HepG2 (cell line): ENCODE data around the gene LGALS1. TPM values are rescaled to one million over a fixed set of nuclear protein-coding genes. Genes with fewer than 3 reads are reported as not detected.

Source experiments
- KLF13 ChIP-seq: sonication (generic); formaldehyde crosslinking; IDR thresholded peaks from 2 replicates; pipeline ENCODE4 v1.4.0; 2020; ENCODE audit warnings: mild to moderate bottlenecking, missing genetic modification reagents
- SNRNP70 ChIP-seq: fragments of 200-400 bp; formaldehyde crosslinking; IDR thresholded peaks from 2 replicates; pipeline ENCODE4 v1.6.1; 2017; ENCODE audit warnings: mild to moderate bottlenecking, low read depth, low read length, moderate library complexity
- STAG1 ChIP-seq: sonication (generic); formaldehyde crosslinking; IDR thresholded peaks from 2 replicates; pipeline ENCODE4 v1.4.0; 2020; ENCODE audit warnings: missing genetic modification reagents
- ZNF343 ChIP-seq: sonication (generic); formaldehyde crosslinking; IDR thresholded peaks from 2 replicates; pipeline ENCODE4 v1.4.0; 2020; ENCODE audit warnings: mild to moderate bottlenecking, missing genetic modification reagents
- ZNF446 ChIP-seq: sonication (generic); formaldehyde crosslinking; IDR thresholded peaks from 2 replicates; pipeline ENCODE4 v1.5.0; 2020; ENCODE audit warnings: mild to moderate bottlenecking, missing genetic modification reagents
- ZNF549 ChIP-seq: sonication (generic); formaldehyde crosslinking; IDR thresholded peaks from 2 replicates; pipeline ENCODE4 v1.5.0; 2020; ENCODE audit warnings: missing genetic modification reagents
- ZNF709 ChIP-seq: sonication (generic); formaldehyde crosslinking; IDR thresholded peaks from 2 replicates; pipeline ENCODE4 v1.5.0; 2020; ENCODE audit warnings: mild to moderate bottlenecking, missing genetic modification reagents
- ZNF737 ChIP-seq: sonication (generic); formaldehyde crosslinking; IDR thresholded peaks from 2 replicates; pipeline ENCODE4 v1.5.0; 2020; ENCODE audit warnings: missing genetic modification reagents, mild to moderate bottlenecking, borderline replicate concordance
- polyA plus RNA-seq, 8 experiments: library from polyadenylated mRNA; depleted of rRNA in 3 of 8; stranded (reverse) in 7 of 8; unstranded in 1 of 8; fragments of >200 nt; fragmentation: Illumina TruSeq in 4 of 8; extraction: Trizol in 4 of 8; gene quantifications; 2 replicates each; pipeline versions ENCODE4 v1.2.1 to v1.2.3, GENCODE V29; 2011 to 2016; ENCODE audit warnings: low read depth in 4 of 8, missing spikeins in 1 of 8, mixed read lengths in 1 of 8; ENCODE audit not compliant: insufficient read depth in 1 of 8
- total RNA-seq, 5 experiments: library from RNA; depleted of rRNA; stranded (reverse); fragments of >200 nt; fragmentation: Illumina TruSeq; extraction: Trizol; gene quantifications; 2 replicates each; pipeline ENCODE4 v1.2.3, GENCODE V29; 2016; ENCODE audit warnings: low read depth in 1 of 5
- TF ChIP-seq, protein P1 (sequence below): sonication (generic); formaldehyde crosslinking; IDR thresholded peaks from 2 replicates; pipeline ENCODE4 v1.4.0; 2020; ENCODE audit warnings: missing genetic modification reagents
- TF ChIP-seq, protein P2 (sequence below): IDR thresholded peaks from 2 replicates; pipeline ENCODE4 v1.6.1; 2012; ENCODE audit warnings: low read length, improper control_type of control experiment
- TF ChIP-seq, protein P3 (sequence below): sonication (generic); formaldehyde crosslinking; IDR thresholded peaks from 2 replicates; pipeline ENCODE4 v1.4.0; 2020; ENCODE audit warnings: missing genetic modification reagents
- TF ChIP-seq, protein P4 (sequence below): sonication (generic); formaldehyde crosslinking; IDR thresholded peaks from 2 replicates; pipeline ENCODE4 v1.4.0; 2020; ENCODE audit warnings: mild to moderate bottlenecking, missing genetic modification reagents, borderline replicate concordance
- TF ChIP-seq, protein P5 (sequence below): sonication (generic); formaldehyde crosslinking; IDR thresholded peaks from 2 replicates; pipeline ENCODE4 v1.5.1; 2020; ENCODE audit warnings: mild to moderate bottlenecking, missing genetic modification reagents, borderline replicate concordance
- TF ChIP-seq, protein P6 (sequence below): sonication (generic); formaldehyde crosslinking; IDR thresholded peaks from 2 replicates; pipeline ENCODE4 v1.4.0; 2020; ENCODE audit warnings: missing genetic modification reagents, borderline replicate concordance
- TF ChIP-seq, protein P7 (sequence below): IDR thresholded peaks from 2 replicates; pipeline ENCODE4 v1.6.1; 2016; ENCODE audit warnings: low read depth

The LGALS1 gene
- total and polyA plus RNA-seq, 2 of the 13 experiments (the other 11 are each of a cell fraction or from before 2014, with no cell fraction given): 103 to 858 TPM

DNA sequence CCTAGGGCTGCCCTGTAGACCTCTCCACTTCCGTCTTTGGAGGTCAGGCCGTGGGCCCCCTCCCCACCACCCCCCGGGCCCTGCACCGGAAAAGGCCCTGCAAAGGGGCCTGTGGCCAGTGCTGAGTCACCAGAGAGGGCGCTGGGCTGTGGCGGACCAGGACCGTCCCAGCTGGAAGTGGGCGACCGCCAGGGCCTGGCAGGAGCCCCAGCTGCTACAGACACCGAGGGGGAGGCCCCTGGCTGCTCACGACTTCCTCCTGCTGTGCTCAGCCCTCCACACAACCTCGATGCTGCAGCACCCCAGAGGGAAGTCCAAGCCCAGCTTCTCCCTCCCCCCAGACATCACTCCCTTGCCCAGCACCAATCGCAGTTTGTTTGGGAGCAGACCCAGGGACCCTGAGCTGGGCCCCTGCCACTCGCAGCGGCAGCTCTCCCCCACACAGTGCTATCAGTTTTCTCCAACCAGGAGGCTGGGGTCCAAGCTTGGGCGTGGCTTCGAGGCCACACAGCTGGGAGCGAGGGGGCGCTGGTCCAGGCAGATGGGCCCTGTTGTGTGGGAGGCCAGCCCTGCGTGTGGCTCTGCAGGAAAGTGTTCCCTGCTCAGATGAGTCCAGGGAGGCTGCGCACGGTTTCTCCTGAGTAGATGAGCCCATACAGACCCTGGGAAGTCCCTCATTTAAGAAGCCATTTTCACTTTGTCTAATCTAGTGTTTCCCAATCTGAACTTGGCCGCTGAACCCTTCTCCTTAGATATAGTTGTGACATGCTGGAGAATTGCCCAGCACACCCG lies 41.6 kb upstream of the LGALS1 start (continued):
- TF ChIP-seq, protein P1, sequence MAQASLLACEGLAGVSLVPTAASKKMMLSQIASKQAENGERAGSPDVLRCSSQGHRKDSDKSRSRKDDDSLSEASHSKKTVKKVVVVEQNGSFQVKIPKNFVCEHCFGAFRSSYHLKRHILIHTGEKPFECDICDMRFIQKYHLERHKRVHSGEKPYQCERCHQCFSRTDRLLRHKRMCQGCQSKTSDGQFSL: no peak; the same call in 1 of the 2 replicates
- TF ChIP-seq, protein P2, sequence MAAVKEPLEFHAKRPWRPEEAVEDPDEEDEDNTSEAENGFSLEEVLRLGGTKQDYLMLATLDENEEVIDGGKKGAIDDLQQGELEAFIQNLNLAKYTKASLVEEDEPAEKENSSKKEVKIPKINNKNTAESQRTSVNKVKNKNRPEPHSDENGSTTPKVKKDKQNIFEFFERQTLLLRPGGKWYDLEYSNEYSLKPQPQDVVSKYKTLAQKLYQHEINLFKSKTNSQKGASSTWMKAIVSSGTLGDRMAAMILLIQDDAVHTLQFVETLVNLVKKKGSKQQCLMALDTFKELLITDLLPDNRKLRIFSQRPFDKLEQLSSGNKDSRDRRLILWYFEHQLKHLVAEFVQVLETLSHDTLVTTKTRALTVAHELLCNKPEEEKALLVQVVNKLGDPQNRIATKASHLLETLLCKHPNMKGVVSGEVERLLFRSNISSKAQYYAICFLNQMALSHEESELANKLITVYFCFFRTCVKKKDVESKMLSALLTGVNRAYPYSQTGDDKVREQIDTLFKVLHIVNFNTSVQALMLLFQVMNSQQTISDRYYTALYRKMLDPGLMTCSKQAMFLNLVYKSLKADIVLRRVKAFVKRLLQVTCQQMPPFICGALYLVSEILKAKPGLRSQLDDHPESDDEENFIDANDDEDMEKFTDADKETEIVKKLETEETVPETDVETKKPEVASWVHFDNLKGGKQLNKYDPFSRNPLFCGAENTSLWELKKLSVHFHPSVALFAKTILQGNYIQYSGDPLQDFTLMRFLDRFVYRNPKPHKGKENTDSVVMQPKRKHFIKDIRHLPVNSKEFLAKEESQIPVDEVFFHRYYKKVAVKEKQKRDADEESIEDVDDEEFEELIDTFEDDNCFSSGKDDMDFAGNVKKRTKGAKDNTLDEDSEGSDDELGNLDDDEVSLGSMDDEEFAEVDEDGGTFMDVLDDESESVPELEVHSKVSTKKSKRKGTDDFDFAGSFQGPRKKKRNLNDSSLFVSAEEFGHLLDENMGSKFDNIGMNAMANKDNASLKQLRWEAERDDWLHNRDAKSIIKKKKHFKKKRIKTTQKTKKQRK: no peak
- TF ChIP-seq, protein P3, sequence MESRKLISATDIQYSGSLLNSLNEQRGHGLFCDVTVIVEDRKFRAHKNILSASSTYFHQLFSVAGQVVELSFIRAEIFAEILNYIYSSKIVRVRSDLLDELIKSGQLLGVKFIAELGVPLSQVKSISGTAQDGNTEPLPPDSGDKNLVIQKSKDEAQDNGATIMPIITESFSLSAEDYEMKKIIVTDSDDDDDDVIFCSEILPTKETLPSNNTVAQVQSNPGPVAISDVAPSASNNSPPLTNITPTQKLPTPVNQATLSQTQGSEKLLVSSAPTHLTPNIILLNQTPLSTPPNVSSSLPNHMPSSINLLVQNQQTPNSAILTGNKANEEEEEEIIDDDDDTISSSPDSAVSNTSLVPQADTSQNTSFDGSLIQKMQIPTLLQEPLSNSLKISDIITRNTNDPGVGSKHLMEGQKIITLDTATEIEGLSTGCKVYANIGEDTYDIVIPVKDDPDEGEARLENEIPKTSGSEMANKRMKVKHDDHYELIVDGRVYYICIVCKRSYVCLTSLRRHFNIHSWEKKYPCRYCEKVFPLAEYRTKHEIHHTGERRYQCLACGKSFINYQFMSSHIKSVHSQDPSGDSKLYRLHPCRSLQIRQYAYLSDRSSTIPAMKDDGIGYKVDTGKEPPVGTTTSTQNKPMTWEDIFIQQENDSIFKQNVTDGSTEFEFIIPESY (CRISPR knock-in tag): no peak
- TF ChIP-seq SNRNP70 (no peak), ZNF737 (CRISPR knock-in tag) (no peak), STAG1 (CRISPR knock-in tag) (no peak; the same call in 1 of the 2 replicates), KLF13 (CRISPR knock-in tag) (no peak), ZNF549 (CRISPR knock-in tag) (no peak), ZNF709 (no peak), ZNF343 (CRISPR knock-in tag) (no peak), ZNF446 (CRISPR knock-in tag) (no peak)
- TF ChIP-seq, protein P4, sequence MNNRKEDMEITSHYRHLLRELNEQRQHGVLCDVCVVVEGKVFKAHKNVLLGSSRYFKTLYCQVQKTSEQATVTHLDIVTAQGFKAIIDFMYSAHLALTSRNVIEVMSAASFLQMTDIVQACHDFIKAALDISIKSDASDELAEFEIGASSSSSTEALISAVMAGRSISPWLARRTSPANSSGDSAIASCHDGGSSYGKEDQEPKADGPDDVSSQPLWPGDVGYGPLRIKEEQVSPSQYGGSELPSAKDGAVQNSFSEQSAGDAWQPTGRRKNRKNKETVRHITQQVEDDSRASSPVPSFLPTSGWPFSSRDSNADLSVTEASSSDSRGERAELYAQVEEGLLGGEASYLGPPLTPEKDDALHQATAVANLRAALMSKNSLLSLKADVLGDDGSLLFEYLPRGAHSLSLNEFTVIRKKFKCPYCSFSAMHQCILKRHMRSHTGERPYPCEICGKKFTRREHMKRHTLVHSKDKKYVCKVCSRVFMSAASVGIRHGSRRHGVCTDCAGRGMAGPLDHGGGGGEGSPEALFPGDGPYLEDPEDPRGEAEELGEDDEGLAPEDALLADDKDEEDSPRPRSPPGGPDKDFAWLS (CRISPR knock-in tag): no peak
- TF ChIP-seq, protein P5, sequence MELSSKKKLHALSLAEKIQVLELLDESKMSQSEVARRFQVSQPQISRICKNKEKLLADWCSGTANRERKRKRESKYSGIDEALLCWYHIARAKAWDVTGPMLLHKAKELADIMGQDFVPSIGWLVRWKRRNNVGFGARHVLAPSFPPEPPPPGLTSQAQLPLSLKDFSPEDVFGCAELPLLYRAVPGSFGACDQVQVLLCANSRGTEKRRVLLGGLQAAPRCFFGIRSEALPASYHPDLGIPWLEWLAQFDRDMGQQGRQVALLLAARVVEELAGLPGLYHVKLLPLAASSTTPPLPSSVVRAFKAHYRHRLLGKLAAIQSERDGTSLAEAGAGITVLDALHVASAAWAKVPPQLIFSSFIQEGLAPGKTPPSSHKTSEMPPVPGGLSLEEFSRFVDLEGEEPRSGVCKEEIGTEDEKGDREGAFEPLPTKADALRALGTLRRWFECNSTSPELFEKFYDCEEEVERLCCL: no peak
- TF ChIP-seq, protein P6, sequence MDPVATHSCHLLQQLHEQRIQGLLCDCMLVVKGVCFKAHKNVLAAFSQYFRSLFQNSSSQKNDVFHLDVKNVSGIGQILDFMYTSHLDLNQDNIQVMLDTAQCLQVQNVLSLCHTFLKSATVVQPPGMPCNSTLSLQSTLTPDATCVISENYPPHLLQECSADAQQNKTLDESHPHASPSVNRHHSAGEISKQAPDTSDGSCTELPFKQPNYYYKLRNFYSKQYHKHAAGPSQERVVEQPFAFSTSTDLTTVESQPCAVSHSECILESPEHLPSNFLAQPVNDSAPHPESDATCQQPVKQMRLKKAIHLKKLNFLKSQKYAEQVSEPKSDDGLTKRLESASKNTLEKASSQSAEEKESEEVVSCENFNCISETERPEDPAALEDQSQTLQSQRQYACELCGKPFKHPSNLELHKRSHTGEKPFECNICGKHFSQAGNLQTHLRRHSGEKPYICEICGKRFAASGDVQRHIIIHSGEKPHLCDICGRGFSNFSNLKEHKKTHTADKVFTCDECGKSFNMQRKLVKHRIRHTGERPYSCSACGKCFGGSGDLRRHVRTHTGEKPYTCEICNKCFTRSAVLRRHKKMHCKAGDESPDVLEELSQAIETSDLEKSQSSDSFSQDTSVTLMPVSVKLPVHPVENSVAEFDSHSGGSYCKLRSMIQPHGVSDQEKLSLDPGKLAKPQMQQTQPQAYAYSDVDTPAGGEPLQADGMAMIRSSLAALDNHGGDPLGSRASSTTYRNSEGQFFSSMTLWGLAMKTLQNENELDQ (CRISPR knock-in tag): no peak
- TF ChIP-seq, protein P7, sequence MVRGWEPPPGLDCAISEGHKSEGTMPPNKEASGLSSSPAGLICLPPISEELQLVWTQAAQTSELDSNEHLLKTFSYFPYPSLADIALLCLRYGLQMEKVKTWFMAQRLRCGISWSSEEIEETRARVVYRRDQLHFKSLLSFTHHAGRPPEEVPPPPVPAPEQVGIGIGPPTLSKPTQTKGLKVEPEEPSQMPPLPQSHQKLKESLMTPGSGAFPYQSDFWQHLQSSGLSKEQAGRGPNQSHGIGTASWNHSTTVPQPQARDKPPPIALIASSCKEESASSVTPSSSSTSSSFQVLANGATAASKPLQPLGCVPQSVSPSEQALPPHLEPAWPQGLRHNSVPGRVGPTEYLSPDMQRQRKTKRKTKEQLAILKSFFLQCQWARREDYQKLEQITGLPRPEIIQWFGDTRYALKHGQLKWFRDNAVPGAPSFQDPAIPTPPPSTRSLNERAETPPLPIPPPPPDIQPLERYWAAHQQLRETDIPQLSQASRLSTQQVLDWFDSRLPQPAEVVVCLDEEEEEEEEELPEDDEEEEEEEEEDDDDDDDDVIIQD (CRISPR knock-in tag): no peak
